Measurements from ENCODE around the gene CYSTM1.

Gene CYSTM1

GRCh38 chr5:140140435-140140834, 34.6 kb upstream of the CYSTM1 start:
- no peak for TF ChIP-seq CTCF (IDR thresholded peaks at IDR 0.05)
- Histone ChIP-seq H3K4me3 (ENCODE audit: low read depth in 1 of 2, low read length in 1 of 2) (no peak overlapping the region), H3K27ac (no peak overlapping the region), H3K4me1 (ENCODE audit: control insufficient read depth in 1 of 2, insufficient read depth in 1 of 2, low read depth in 1 of 2, low read length in 1 of 2) (peaks cover 1 to 3% of the 10 kb centered on the region in 2 experiments), H3K9me3 (no peaks in the 10 kb centered on the region), H3K36me3 (no peaks in the 10 kb centered on the region), H3K27me3 (peaks cover 36% of the 10 kb centered on the region)

GRCh38 chr5:140141241-140141640, 33.7 kb upstream of the CYSTM1 start:
- Histone ChIP-seq H3K27me3 (peaks cover 44% of the 10 kb centered on the region), H3K4me3 (ENCODE audit: low read depth in 1 of 2, low read length in 1 of 2) (no peak overlapping the region), H3K4me1 (ENCODE audit: control insufficient read depth in 1 of 2, insufficient read depth in 1 of 2, low read depth in 1 of 2, low read length in 1 of 2) (peaks cover 9 to 11% of the 10 kb centered on the region in 2 experiments), H3K27ac (no peak overlapping the region), H3K9me3 (no peaks in the 10 kb centered on the region), H3K36me3 (no peaks in the 10 kb centered on the region)
- no peak for TF ChIP-seq CTCF (IDR thresholded peaks at IDR 0.05)

- Histone ChIP-seq H3K9me3 (no peaks in the 10 kb centered on the region), H3K27me3 (peaks cover 54% of the 10 kb centered on the region), H3K27ac (no peak overlapping the region), H3K4me1 (ENCODE audit: control insufficient read depth in 1 of 2, insufficient read depth in 1 of 2, low read depth in 1 of 2, low read length in 1 of 2) (peaks cover 18 to 21% of the 10 kb centered on the region in 2 experiments), H3K4me3 (ENCODE audit: low read depth in 1 of 2, low read length in 1 of 2) (no peak overlapping the region), H3K36me3 (no peaks in the 10 kb centered on the region)
- no peak for TF ChIP-seq CTCF (IDR thresholded peaks at IDR 0.05)
Observed at GRCh38 chr5:140142246-140142645, 32.7 kb upstream of the CYSTM1 start.

GRCh38 chr5:140142856-140143255, 32.1 kb upstream of the CYSTM1 start:
- Histone ChIP-seq H3K4me1 (ENCODE audit: control insufficient read depth in 1 of 2, insufficient read depth in 1 of 2, low read depth in 1 of 2, low read length in 1 of 2) (peaks cover 18 to 24% of the 10 kb centered on the region in 2 experiments), H3K36me3 (no peaks in the 10 kb centered on the region), H3K27me3 (peaks cover 61% of the 10 kb centered on the region), H3K4me3 (ENCODE audit: low read depth in 1 of 2, low read length in 1 of 2) (no peak overlapping the region), H3K27ac (no peak overlapping the region), H3K9me3 (no peaks in the 10 kb centered on the region)
- TF ChIP-seq CTCF (IDR thresholded peaks at IDR 0.05) = no peak

- Histone ChIP-seq H3K9me3 (no peaks in the 10 kb centered on the region), H3K27me3 (peaks cover 69% of the 10 kb centered on the region), H3K4me1 (ENCODE audit: control insufficient read depth in 1 of 2, insufficient read depth in 1 of 2, low read depth in 1 of 2, low read length in 1 of 2) (peaks cover 18 to 24% of the 10 kb centered on the region in 2 experiments), H3K36me3 (no peaks in the 10 kb centered on the region), H3K27ac (no peak overlapping the region), H3K4me3 (ENCODE audit: low read depth in 1 of 2, low read length in 1 of 2) (no peak overlapping the region)
- TF ChIP-seq CTCF (IDR thresholded peaks at IDR 0.05) = no peak
Observed at GRCh38 chr5:140143521-140144258, 31.3 kb upstream of the CYSTM1 start.

Measured in neutrophil (primary cell).